GM19025 (cell line): Measurements from ENCODE around the gene ZFAND3.

Experiments
- ATAC-seq: cut with Tn5 transposase; IDR thresholded peaks from one replicate; pipeline ENCODE4 v1.9.1; 2021; ENCODE audit warnings: mild to moderate bottlenecking, low read depth, moderate library complexity; ENCODE audit not compliant: unreplicated experiment

Gene ZFAND3

GRCh38 chr6:38159596-38159995, 340.1 kb downstream of the ZFAND3 start:
- ATAC-seq, result no peak

GRCh38 chr6:38160831-38161230, 341.3 kb downstream of the ZFAND3 start:
- ATAC-seq, result no peak

GRCh38 chr6:38161331-38161730, 341.8 kb downstream of the ZFAND3 start:
- no peak for ATAC-seq

GRCh38 chr6:38161754-38162492, 342.4 kb downstream of the ZFAND3 start:
- ATAC-seq, result no peak

- no peak for ATAC-seq
Measured at GRCh38 chr6:38162493-38163185, 343.1 kb downstream of the ZFAND3 start.

GRCh38 chr6:38163186-38164130, 343.9 kb downstream of the ZFAND3 start:
- no peak for ATAC-seq

- ATAC-seq, result no peak
Measured at GRCh38 chr6:38164131-38164481, 344.6 kb downstream of the ZFAND3 start.

GRCh38 chr6:38164671-38165108, 345.2 kb downstream of the ZFAND3 start:
- ATAC-seq, result no peak

GRCh38 chr6:38166411-38167240, 347.1 kb downstream of the ZFAND3 start:
- no peak for ATAC-seq

- ATAC-seq, result no peak
Measured at GRCh38 chr6:38167598-38167997, 348.1 kb downstream of the ZFAND3 start.

- no peak for ATAC-seq
Measured at GRCh38 chr6:38168126-38168525, 348.6 kb downstream of the ZFAND3 start.

- ATAC-seq, result no peak
Measured at GRCh38 chr6:38168699-38169098, 349.2 kb downstream of the ZFAND3 start.

- no peak for ATAC-seq
Measured at GRCh38 chr6:38169221-38169976, 349.9 kb downstream of the ZFAND3 start.

GRCh38 chr6:38169977-38170526, 350.5 kb downstream of the ZFAND3 start:
- ATAC-seq, result no peak

GRCh38 chr6:38170666-38171355, 351.3 kb downstream of the ZFAND3 start:
- ATAC-seq, result no peak

- ATAC-seq, result no peak
Measured at GRCh38 chr6:38171997-38172738, 352.6 kb downstream of the ZFAND3 start.

- ATAC-seq, result no peak
Measured at GRCh38 chr6:38172739-38173410, 353.3 kb downstream of the ZFAND3 start.
